ENCODE measurements around the gene HSP90B1. TPM values are rescaled to one million over a fixed set of nuclear protein-coding genes. Genes with fewer than 3 reads are reported as not detected.

HSP90B1 gene
- total and polyA plus RNA-seq, 9 of the 15 experiments (the other 6 are each of a cell fraction or from before 2014, with no cell fraction given), result 196 to 719 (median 557) TPM

- TF ChIP-seq ZNF592 (IDR thresholded peaks at IDR 0.05) (no peak), ARHGAP35 (IDR thresholded peaks at IDR 0.05; ENCODE audit: partially characterized antibody) (no peak), ILF3 (IDR thresholded peaks at IDR 0.05; ENCODE audit: borderline replicate concordance) (no peak), ZNF175 (CRISPR knock-in tag; IDR thresholded peaks at IDR 0.05; ENCODE audit: low read depth) (peak; percentile 89; the same call in 1 of the 2 replicates), SAP30 (IDR thresholded peaks at IDR 0.05; ENCODE audit: borderline replicate concordance, insufficient read depth, low read depth, low read length, poor library complexity, severe bottlenecking) (peak; percentile 7), ZNF395 (CRISPR knock-in tag; IDR thresholded peaks at IDR 0.05) (peak; percentile 86), ATF2 (CRISPR knock-in tag; IDR thresholded peaks at IDR 0.05) (no peak), ESRRB (CRISPR knock-in tag; IDR thresholded peaks at IDR 0.05; ENCODE audit: borderline replicate concordance) (no peak), NR2C2 (CRISPR knock-in tag; IDR thresholded peaks at IDR 0.05) (no peak), NR2C2 (tag; IDR thresholded peaks at IDR 0.05) (peak; percentile 99), PHB2 (IDR thresholded peaks at IDR 0.05; ENCODE audit: low read depth) (no peak), ZNF174 (CRISPR knock-in tag; IDR thresholded peaks at IDR 0.05) (no peak), ZNF511 (CRISPR knock-in tag; IDR thresholded peaks at IDR 0.05) (no peak), PRMT5 (CRISPR knock-in tag; IDR thresholded peaks at IDR 0.05) (no peak), HNRNPL (IDR thresholded peaks at IDR 0.05; ENCODE audit: low read depth, low read length) (no peak)
- TF ChIP-seq, protein P1, sequence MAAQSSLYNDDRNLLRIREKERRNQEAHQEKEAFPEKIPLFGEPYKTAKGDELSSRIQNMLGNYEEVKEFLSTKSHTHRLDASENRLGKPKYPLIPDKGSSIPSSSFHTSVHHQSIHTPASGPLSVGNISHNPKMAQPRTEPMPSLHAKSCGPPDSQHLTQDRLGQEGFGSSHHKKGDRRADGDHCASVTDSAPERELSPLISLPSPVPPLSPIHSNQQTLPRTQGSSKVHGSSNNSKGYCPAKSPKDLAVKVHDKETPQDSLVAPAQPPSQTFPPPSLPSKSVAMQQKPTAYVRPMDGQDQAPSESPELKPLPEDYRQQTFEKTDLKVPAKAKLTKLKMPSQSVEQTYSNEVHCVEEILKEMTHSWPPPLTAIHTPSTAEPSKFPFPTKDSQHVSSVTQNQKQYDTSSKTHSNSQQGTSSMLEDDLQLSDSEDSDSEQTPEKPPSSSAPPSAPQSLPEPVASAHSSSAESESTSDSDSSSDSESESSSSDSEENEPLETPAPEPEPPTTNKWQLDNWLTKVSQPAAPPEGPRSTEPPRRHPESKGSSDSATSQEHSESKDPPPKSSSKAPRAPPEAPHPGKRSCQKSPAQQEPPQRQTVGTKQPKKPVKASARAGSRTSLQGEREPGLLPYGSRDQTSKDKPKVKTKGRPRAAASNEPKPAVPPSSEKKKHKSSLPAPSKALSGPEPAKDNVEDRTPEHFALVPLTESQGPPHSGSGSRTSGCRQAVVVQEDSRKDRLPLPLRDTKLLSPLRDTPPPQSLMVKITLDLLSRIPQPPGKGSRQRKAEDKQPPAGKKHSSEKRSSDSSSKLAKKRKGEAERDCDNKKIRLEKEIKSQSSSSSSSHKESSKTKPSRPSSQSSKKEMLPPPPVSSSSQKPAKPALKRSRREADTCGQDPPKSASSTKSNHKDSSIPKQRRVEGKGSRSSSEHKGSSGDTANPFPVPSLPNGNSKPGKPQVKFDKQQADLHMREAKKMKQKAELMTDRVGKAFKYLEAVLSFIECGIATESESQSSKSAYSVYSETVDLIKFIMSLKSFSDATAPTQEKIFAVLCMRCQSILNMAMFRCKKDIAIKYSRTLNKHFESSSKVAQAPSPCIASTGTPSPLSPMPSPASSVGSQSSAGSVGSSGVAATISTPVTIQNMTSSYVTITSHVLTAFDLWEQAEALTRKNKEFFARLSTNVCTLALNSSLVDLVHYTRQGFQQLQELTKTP (IDR thresholded peaks at IDR 0.05; ENCODE audit: low read depth in 1 of 2, partially characterized antibody in 2 of 2), result peak in 1 of 2 experiments; percentile 97
Measured at GRCh38 chr12:103929784-103930033, 501 bp upstream of the HSP90B1 start (continued).

Measured in K562 (cell line).